WTC11 (cell line): Measurements from ENCODE around the gene PAN3. TPM values are rescaled to one million over a fixed set of nuclear protein-coding genes. Genes with fewer than 3 reads are reported as not detected.

Source experiments
- ATAC-seq: fragments of 200-7000 bp; cut with Tn5 transposase; 2 replicates; pipeline ENCODE4 v1.10.0; 2021; ENCODE audit warnings: mild to moderate bottlenecking, moderate library complexity
- CTCF ChIA-PET: fragments of 300-600 bp; sonication (Branson Sonifier 250); formaldehyde crosslinking; loops from one replicate; lab custom pipeline; 2021; ENCODE audit warnings: antibody characterized with exemption; lab: Charles Lee
- POLR2A ChIA-PET: fragments of 350-600 bp; sonication (Branson Sonifier 250); formaldehyde crosslinking; loops from one replicate; lab custom pipeline; 2021; ENCODE audit warnings: antibody characterized with exemption; lab: Charles Lee
- DNase-seq: peaks from one replicate; pipeline ENCODE4 v3.0.0; 2021; ENCODE audit warnings: low spot score
- H3K27ac Mint-ChIP-seq: 2 replicates; pipeline ENCODE4 v1.8.0; 2021; ENCODE audit warnings: mixed read lengths
- H3K27me3 Mint-ChIP-seq: 2 replicates; pipeline ENCODE4 v1.8.0; 2021; ENCODE audit warnings: low read depth, mild to moderate bottlenecking, moderate library complexity, mixed read lengths
- H3K36me3 Mint-ChIP-seq: 2 replicates; pipeline ENCODE4 v1.8.0; 2021; ENCODE audit warnings: mixed read lengths
- H3K4me1 Mint-ChIP-seq: 2 replicates; pipeline ENCODE4 v1.8.0; 2022; ENCODE audit warnings: mixed read lengths
- H3K4me3 Mint-ChIP-seq: 2 replicates; pipeline ENCODE4 v1.8.0; 2021; ENCODE audit warnings: mild to moderate bottlenecking, moderate library complexity, mixed read lengths
- H3K9me3 Mint-ChIP-seq: 2 replicates; pipeline ENCODE4 v1.8.0; 2021; ENCODE audit warnings: mixed read lengths
- ATF6 ChIP-seq: sonication (generic); formaldehyde crosslinking; IDR thresholded peaks from 2 replicates; pipeline ENCODE4 v1.8.1; 2023; ENCODE audit warnings: mild to moderate bottlenecking, missing genetic modification reagents
- FOXK1 ChIP-seq: sonication (generic); formaldehyde crosslinking; IDR thresholded peaks from 2 replicates; pipeline ENCODE4 v1.8.0; 2022; ENCODE audit warnings: mild to moderate bottlenecking, moderate library complexity, missing genetic modification reagents
- GRHL2 ChIP-seq: fragments of 250-450 bp; sonication (Bioruptor Pico); IDR thresholded peaks from 2 replicates; pipeline ENCODE4 v1.8.0; 2022; ENCODE audit warnings: mild to moderate bottlenecking, moderate library complexity; ENCODE audit not compliant: insufficient replicate concordance, severe bottlenecking
- JAZF1 ChIP-seq: fragments of 250-450 bp; sonication (Bioruptor Pico); IDR thresholded peaks from 2 replicates; pipeline ENCODE4 v1.9.0; 2021; ENCODE audit warnings: moderate library complexity, mild to moderate bottlenecking, inconsistent platforms
- MAX ChIP-seq: sonication (generic); formaldehyde crosslinking; IDR thresholded peaks from 2 replicates; pipeline ENCODE4 v1.8.0; 2022; ENCODE audit warnings: mild to moderate bottlenecking, missing genetic modification reagents
- MYBL2 ChIP-seq: sonication (generic); formaldehyde crosslinking; IDR thresholded peaks from 2 replicates; pipeline ENCODE4 v1.8.1; 2023; ENCODE audit warnings: mild to moderate bottlenecking, moderate library complexity, missing genetic modification reagents
- NFE2L1 ChIP-seq: sonication (generic); formaldehyde crosslinking; IDR thresholded peaks from 2 replicates; pipeline ENCODE4 v1.8.1; 2023; ENCODE audit warnings: missing genetic modification reagents
- OVOL2 ChIP-seq: fragments of 250-450 bp; sonication (Bioruptor Pico); IDR thresholded peaks from 2 replicates; pipeline ENCODE4 v1.9.0; 2021; ENCODE audit warnings: mild to moderate bottlenecking, borderline replicate concordance
- PRRX2 ChIP-seq: fragments of 250-450 bp; sonication (Bioruptor Pico); IDR thresholded peaks from 2 replicates; pipeline ENCODE4 v1.8.0; 2021; ENCODE audit warnings: mild to moderate bottlenecking
- RORB ChIP-seq: fragments of 250-450 bp; sonication (Bioruptor Pico); IDR thresholded peaks from 2 replicates; pipeline ENCODE4 v1.9.0; 2021; ENCODE audit warnings: mild to moderate bottlenecking
- SMAD3 ChIP-seq: sonication (generic); formaldehyde crosslinking; IDR thresholded peaks from 2 replicates; pipeline ENCODE4 v1.8.0; 2022; ENCODE audit warnings: missing genetic modification reagents, mild to moderate bottlenecking, borderline replicate concordance
- ZBTB21 ChIP-seq: sonication (generic); formaldehyde crosslinking; IDR thresholded peaks from 2 replicates; pipeline ENCODE4 v1.8.1; 2023; ENCODE audit warnings: mild to moderate bottlenecking, missing genetic modification reagents, borderline replicate concordance
- ZNF121 ChIP-seq: sonication (generic); formaldehyde crosslinking; IDR thresholded peaks from 2 replicates; pipeline ENCODE4 v1.8.0; 2023; ENCODE audit warnings: missing genetic modification reagents
- ZNF317 ChIP-seq: sonication (generic); formaldehyde crosslinking; IDR thresholded peaks from 2 replicates; pipeline ENCODE4 v1.8.1; 2023; ENCODE audit warnings: low read depth, mild to moderate bottlenecking, moderate library complexity, missing genetic modification reagents, borderline replicate concordance
- ZNF425 ChIP-seq: fragments of 250-450 bp; sonication (Bioruptor Pico); conservative IDR thresholded peaks from 2 replicates; pipeline ENCODE4 v1.9.0; 2021; ENCODE audit warnings: mild to moderate bottlenecking
- ZNF671 ChIP-seq: fragments of 250-450 bp; sonication (Bioruptor Pico); IDR thresholded peaks from 2 replicates; pipeline ENCODE4 v1.8.0; 2021; ENCODE audit warnings: mild to moderate bottlenecking
- ZSCAN18 ChIP-seq: fragments of 250-450 bp; sonication (Bioruptor Pico); IDR thresholded peaks from 2 replicates; pipeline ENCODE4 v2.1.2; 2022; ENCODE audit warnings: mild to moderate bottlenecking, moderate library complexity
- total RNA-seq: library from RNA; stranded (reverse); gene quantifications from 3 replicates; pipeline ENCODE4 v1.2.3, GENCODE V29; 2021
- TF ChIP-seq, protein P1 (sequence below): sonication (generic); formaldehyde crosslinking; IDR thresholded peaks from 2 replicates; pipeline ENCODE4 v1.8.0; 2022; ENCODE audit warnings: missing genetic modification reagents
- TF ChIP-seq, protein P2 (sequence below): sonication (generic); formaldehyde crosslinking; IDR thresholded peaks from 2 replicates; pipeline ENCODE4 v1.8.1; 2022; ENCODE audit warnings: mild to moderate bottlenecking, missing genetic modification reagents, moderate library complexity, borderline replicate concordance
- TF ChIP-seq, protein P3 (sequence below): sonication (generic); formaldehyde crosslinking; IDR thresholded peaks from 2 replicates; pipeline ENCODE4 v1.8.0; 2023; ENCODE audit warnings: mild to moderate bottlenecking, missing genetic modification reagents
- TF ChIP-seq, protein P4 (sequence below): sonication (generic); formaldehyde crosslinking; IDR thresholded peaks from 2 replicates; pipeline ENCODE4 v1.8.1; 2023; ENCODE audit warnings: mild to moderate bottlenecking, missing genetic modification reagents, moderate library complexity

Gene PAN3
- total RNA-seq, 1 experiment from 2014 or later: 37.8 TPM

- TF ChIP-seq FOXK1 (CRISPR knock-in tag) (no peak), MYBL2 (CRISPR knock-in tag) (no peak)
- H3K4me3 Mint-ChIP-seq: no peak overlapping the region
- peaks cover 8% of the 10 kb centered on the region for H3K4me1 Mint-ChIP-seq
- no peaks in the 10 kb centered on the region for H3K27me3 Mint-ChIP-seq
- POLR2A ChIA-PET: no interaction called here
- no peaks in the 10 kb centered on the region for H3K9me3 Mint-ChIP-seq
- ATAC-seq (no peak), DNase-seq (no peak)
- CTCF ChIA-PET: no interaction called here
- peaks cover 12% of the 10 kb centered on the region for H3K36me3 Mint-ChIP-seq
- no peak overlapping the region for H3K27ac Mint-ChIP-seq
Measured at GRCh38 chr13:28248080-28248479, 109.7 kb downstream of the PAN3 start.

- POLR2A ChIA-PET: no interaction called here
- Mint-ChIP-seq H3K27me3 (no peaks in the 10 kb centered on the region), H3K27ac (no peak overlapping the region), H3K4me3 (no peak overlapping the region), H3K9me3 (no peaks in the 10 kb centered on the region), H3K36me3 (peaks cover 3% of the 10 kb centered on the region; the same call in 1 of the 2 replicates), H3K4me1 (peaks cover 23% of the 10 kb centered on the region)
- ATAC-seq (no peak), DNase-seq (no peak)
- CTCF ChIA-PET: no interaction called here
- TF ChIP-seq ZBTB21 (CRISPR knock-in tag) (no peak), ZNF317 (CRISPR knock-in tag) (no peak), GRHL2 (CRISPR knock-in tag) (no peak), SMAD3 (no peak), ZNF671 (CRISPR knock-in tag) (no peak), OVOL2 (CRISPR knock-in tag) (no peak), JAZF1 (CRISPR knock-in tag) (no peak), ZSCAN18 (CRISPR knock-in tag) (no peak), ZNF121 (CRISPR knock-in tag) (no peak), RORB (CRISPR knock-in tag) (no peak), MAX (CRISPR knock-in tag) (no peak), PRRX2 (no peak), ZNF425 (CRISPR knock-in tag) (no peak), NFE2L1 (CRISPR knock-in tag) (no peak), ATF6 (CRISPR knock-in tag) (no peak)
- TF ChIP-seq, protein P1, sequence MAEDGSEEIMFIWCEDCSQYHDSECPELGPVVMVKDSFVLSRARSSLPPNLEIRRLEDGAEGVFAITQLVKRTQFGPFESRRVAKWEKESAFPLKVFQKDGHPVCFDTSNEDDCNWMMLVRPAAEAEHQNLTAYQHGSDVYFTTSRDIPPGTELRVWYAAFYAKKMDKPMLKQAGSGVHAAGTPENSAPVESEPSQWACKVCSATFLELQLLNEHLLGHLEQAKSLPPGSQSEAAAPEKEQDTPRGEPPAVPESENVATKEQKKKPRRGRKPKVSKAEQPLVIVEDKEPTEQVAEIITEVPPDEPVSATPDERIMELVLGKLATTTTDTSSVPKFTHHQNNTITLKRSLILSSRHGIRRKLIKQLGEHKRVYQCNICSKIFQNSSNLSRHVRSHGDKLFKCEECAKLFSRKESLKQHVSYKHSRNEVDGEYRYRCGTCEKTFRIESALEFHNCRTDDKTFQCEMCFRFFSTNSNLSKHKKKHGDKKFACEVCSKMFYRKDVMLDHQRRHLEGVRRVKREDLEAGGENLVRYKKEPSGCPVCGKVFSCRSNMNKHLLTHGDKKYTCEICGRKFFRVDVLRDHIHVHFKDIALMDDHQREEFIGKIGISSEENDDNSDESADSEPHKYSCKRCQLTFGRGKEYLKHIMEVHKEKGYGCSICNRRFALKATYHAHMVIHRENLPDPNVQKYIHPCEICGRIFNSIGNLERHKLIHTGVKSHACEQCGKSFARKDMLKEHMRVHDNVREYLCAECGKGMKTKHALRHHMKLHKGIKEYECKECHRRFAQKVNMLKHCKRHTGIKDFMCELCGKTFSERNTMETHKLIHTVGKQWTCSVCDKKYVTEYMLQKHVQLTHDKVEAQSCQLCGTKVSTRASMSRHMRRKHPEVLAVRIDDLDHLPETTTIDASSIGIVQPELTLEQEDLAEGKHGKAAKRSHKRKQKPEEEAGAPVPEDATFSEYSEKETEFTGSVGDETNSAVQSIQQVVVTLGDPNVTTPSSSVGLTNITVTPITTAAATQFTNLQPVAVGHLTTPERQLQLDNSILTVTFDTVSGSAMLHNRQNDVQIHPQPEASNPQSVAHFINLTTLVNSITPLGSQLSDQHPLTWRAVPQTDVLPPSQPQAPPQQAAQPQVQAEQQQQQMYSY: no peak
- TF ChIP-seq, protein P2, sequence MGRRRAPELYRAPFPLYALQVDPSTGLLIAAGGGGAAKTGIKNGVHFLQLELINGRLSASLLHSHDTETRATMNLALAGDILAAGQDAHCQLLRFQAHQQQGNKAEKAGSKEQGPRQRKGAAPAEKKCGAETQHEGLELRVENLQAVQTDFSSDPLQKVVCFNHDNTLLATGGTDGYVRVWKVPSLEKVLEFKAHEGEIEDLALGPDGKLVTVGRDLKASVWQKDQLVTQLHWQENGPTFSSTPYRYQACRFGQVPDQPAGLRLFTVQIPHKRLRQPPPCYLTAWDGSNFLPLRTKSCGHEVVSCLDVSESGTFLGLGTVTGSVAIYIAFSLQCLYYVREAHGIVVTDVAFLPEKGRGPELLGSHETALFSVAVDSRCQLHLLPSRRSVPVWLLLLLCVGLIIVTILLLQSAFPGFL (CRISPR knock-in tag): no peak
- TF ChIP-seq, protein P3, sequence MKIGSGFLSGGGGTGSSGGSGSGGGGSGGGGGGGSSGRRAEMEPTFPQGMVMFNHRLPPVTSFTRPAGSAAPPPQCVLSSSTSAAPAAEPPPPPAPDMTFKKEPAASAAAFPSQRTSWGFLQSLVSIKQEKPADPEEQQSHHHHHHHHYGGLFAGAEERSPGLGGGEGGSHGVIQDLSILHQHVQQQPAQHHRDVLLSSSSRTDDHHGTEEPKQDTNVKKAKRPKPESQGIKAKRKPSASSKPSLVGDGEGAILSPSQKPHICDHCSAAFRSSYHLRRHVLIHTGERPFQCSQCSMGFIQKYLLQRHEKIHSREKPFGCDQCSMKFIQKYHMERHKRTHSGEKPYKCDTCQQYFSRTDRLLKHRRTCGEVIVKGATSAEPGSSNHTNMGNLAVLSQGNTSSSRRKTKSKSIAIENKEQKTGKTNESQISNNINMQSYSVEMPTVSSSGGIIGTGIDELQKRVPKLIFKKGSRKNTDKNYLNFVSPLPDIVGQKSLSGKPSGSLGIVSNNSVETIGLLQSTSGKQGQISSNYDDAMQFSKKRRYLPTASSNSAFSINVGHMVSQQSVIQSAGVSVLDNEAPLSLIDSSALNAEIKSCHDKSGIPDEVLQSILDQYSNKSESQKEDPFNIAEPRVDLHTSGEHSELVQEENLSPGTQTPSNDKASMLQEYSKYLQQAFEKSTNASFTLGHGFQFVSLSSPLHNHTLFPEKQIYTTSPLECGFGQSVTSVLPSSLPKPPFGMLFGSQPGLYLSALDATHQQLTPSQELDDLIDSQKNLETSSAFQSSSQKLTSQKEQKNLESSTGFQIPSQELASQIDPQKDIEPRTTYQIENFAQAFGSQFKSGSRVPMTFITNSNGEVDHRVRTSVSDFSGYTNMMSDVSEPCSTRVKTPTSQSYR (CRISPR knock-in tag): no peak
- TF ChIP-seq, protein P4, sequence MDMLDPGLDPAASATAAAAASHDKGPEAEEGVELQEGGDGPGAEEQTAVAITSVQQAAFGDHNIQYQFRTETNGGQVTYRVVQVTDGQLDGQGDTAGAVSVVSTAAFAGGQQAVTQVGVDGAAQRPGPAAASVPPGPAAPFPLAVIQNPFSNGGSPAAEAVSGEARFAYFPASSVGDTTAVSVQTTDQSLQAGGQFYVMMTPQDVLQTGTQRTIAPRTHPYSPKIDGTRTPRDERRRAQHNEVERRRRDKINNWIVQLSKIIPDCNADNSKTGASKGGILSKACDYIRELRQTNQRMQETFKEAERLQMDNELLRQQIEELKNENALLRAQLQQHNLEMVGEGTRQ (CRISPR knock-in tag): no peak
Measured at GRCh38 chr13:28250542-28250941, 112.2 kb downstream of the PAN3 start.
